Activated naive CD4-positive, alpha-beta T cell treated with anti-CD3 and anti-CD28 coated beads, Interleukin-2, amount 50 U/mL, for 24 hours (primary cell): ENCODE results near the gene SH3D19.
"Not testable (repeated sequence)": the region's sequence is repeated elsewhere in the genome, so short reads cannot be mapped to it uniquely, and the experiment has no call there.

ENCODE experiments used
- H3K27ac Mint-ChIP-seq: one replicate; pipeline ENCODE4 v1.8.0; 2021; ENCODE audit warnings: mild to moderate bottlenecking, mixed read lengths
- H3K27me3 Mint-ChIP-seq: one replicate; pipeline ENCODE4 v1.8.0; 2021; ENCODE audit warnings: mixed read lengths
- H3K36me3 Mint-ChIP-seq: one replicate; pipeline ENCODE4 v1.8.0; 2021; ENCODE audit warnings: mixed read lengths
- H3K4me1 Mint-ChIP-seq: one replicate; pipeline ENCODE4 v1.8.0; 2021; ENCODE audit warnings: mixed read lengths
- H3K4me3 Mint-ChIP-seq: one replicate; pipeline ENCODE4 v1.8.0; 2021; ENCODE audit warnings: mild to moderate bottlenecking, mixed read lengths
- H3K9me3 Mint-ChIP-seq: one replicate; pipeline ENCODE4 v1.8.0; 2021; ENCODE audit warnings: mixed read lengths

SH3D19 gene

DNA sequence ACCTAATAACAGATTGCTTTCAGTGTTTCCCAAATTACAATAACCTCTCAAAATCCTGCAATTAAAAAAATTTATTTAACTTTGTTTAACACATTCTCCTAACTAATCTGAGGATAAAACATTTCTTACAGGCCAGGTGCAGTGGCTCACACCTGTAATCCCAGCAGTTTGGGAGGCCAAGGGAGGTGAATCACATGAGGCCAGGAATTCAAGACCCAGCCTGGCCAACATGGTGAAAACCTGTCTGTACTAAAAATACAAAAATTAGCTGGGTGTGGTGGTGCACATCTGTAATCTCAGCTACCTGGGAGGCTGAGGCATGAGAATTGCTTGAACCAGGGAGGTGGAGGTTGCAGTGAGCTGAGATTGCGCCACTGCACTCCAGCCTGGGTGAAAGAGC is 90.0 kb downstream of the SH3D19 start:
- not testable (repeated sequence) for H3K9me3 Mint-ChIP-seq, H3K27me3 Mint-ChIP-seq, H3K27ac Mint-ChIP-seq, H3K4me1 Mint-ChIP-seq, H3K36me3 Mint-ChIP-seq, H3K4me3 Mint-ChIP-seq

DNA sequence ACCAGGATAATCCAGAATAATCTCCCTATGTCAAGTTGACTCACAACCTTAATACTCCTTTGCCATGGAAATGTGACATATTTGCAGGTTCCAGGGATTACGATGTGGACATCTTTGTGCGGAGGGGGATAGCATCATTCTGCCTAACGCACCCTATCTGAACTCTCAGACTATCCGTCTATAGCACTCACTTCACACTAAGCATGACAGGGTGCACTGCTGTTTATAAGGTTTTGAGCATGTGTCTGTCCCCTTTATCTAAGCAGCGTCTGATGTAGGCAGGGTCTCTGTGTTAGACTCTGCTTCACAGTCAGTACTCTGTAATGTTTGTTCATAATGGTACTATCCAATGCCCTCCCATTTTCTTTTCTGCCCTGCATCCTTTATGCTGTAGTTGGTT is 91.8 kb downstream of the SH3D19 start:
- Mint-ChIP-seq H3K27ac (no peak overlapping the region), H3K4me3 (no peak overlapping the region), H3K27me3 (peaks cover 8% of the 10 kb centered on the region), H3K9me3 (no peaks in the 10 kb centered on the region), H3K4me1 (no peaks in the 10 kb centered on the region), H3K36me3 (no peaks in the 10 kb centered on the region)

DNA sequence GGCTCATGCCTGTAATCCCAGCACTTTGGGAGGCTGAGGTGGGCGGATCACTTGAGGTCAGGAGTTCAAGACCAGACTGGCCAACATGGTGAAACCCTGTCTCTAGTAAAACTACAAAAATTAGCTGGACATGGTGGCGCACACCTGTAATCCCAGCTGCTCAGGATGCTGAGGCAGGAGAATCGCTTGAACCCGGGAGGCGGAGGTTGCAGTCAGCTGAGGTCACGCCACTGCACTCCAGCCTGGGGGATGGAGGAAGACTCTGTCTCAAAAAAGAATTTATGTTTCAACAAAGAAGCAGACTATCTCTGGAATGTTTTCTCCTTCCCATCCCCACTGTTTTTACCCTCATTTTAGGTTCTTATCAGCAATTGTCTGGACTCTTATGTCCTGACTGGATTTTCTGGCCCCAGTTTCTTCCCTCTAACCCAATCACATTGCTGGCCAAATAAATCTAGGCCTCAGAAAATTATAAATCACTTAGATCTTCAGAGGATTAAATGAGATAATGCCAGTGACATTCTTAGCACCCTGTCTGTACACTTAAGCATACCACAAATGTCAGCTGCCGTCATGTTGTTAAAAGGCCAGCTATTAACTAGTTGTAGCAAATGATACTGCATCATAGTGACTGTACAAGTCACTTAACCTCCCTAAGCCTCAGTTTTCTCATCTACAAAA is 93.3 kb downstream of the SH3D19 start:
- Mint-ChIP-seq H3K4me1 (no peaks in the 10 kb centered on the region), H3K36me3 (no peaks in the 10 kb centered on the region), H3K4me3 (no peak overlapping the region), H3K27me3 (peaks cover 9% of the 10 kb centered on the region), H3K27ac (no peak overlapping the region), H3K9me3 (no peaks in the 10 kb centered on the region)

DNA sequence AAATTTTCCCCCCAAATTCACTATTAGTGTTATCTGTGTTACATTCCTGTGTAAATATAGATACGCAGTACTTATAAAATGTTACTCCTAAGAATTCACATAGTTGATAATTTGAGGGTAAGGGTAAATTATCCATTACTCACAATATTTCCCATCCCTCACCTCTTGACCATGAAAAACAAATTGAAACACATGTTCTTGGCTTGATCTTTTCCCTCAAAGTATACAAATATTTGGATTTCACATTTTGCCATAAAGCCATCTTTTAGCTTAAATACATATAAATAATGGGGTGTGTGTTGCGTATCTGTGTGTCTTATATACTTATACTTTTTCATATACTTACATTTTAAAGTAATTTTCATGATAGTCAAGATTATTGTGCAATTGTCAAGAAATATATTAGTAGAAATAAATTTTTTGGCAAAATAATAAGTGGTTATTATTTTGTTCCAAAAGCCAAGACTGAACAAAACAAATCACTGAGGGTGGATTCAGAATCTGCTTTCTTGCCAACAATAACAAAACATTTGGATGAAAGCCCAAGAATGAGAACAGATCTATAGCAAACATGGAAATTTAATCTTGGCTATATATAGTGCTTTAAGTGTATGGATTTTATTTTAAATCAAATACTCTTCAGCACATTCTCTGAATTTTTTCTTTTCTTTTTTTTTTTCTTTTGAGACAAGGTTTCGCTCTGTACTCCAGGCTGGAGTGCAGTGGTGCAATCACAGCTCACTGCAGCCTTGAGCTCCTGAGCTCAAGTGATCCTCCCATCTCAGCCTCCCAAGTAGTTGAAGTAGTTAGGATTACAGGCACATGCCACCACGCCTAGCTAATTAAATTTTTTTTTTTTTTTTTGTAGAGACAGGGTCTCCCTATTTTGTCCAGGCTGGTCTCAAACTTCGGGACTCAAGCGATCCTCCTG is 97.0 kb downstream of the SH3D19 start:
- Mint-ChIP-seq H3K9me3 (no peaks in the 10 kb centered on the region), H3K4me3 (no peak overlapping the region), H3K27me3 (peaks cover 18% of the 10 kb centered on the region), H3K36me3 (no peaks in the 10 kb centered on the region), H3K27ac (no peak overlapping the region), H3K4me1 (no peaks in the 10 kb centered on the region)

DNA sequence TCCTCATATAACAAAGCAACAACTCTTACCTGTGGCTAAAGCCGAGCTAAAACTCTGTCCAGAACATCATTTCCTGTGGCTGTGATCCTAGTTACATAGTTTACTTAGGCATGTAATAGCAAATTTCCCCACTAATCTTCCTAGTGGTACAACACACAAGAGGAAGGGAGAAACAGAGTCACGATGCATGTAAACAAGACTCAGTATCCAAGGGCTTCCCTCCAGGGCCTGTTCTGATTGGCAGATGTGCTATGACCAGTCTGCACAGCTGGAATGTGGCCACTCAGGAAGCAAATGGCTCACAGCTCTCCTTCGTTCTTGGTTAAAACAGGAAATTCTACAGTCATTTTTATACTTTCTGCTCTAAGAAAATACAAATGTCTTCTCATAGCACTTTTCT is 97.7 kb downstream of the SH3D19 start:
- Mint-ChIP-seq H3K4me3 (no peak overlapping the region), H3K9me3 (no peaks in the 10 kb centered on the region), H3K4me1 (no peaks in the 10 kb centered on the region)

DNA sequence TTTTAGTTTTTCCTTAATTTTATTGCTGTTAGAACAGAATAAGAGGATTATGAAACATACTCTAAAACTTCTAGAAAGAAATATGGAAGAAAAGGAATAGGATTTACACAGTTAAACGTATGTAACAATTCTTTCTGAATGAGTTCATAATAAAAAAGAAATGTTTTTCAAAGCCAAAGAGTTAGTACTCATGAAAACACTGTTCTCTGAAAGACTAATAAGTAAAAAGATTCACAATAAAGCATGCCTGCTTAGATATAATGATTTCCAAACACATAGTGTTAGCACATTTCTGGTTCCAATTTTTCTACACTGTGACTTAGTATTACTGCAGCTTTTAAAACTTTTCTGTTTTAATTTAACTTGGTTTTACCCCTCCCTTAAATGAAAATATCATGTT is 98.2 kb downstream of the SH3D19 start:
- Mint-ChIP-seq H3K9me3 (no peaks in the 10 kb centered on the region), H3K27me3 (peaks cover 24% of the 10 kb centered on the region), H3K4me3 (no peak overlapping the region), H3K27ac (no peak overlapping the region), H3K4me1 (no peaks in the 10 kb centered on the region), H3K36me3 (no peaks in the 10 kb centered on the region)

More for the DNA sequence above, 97.7 kb downstream of the SH3D19 start:
- Mint-ChIP-seq H3K27me3 (peaks cover 24% of the 10 kb centered on the region), H3K36me3 (no peaks in the 10 kb centered on the region), H3K27ac (no peak overlapping the region)

DNA sequence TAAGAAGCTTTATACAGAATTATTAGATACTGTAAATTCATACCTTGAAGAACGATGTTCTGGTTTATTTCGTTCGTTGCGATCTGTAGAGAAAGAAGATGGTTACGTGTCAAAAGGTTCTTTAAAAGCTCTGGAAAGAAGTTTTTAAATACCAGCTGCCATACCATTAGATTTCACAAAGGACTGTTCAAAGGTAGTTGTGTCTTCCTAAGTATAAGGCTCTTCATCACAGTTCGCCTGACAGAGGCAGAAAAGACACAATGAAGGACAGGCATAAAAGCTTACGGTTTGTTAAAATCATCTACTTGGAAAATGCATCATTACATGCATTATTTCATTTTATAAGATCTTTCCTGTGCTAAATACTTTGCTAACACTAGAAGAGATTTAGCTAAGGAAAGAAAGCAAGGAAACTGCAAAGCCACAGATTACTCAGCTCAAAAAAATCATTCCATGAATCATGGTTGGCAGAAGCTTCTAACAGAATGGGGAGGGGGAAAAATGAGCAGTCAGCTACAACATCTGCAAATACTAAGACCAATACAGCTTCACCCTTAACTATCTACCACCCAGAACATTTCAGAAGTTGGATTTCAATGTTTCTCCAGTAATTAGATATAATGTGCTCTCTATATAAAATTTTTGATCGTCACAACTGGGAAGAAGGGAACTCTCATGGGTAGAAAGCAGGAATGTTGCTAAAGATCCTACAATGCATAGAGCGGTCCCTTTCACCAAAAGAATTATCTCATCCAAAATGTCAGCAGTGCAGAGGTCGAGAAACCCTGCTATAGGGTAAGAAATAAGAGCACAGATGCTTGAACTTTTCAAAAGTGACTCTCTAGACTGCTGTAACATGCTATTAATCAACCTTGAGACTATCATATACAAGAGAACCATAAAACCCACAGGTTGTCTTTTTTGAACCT is 99.1 kb downstream of the SH3D19 start:
- Mint-ChIP-seq H3K4me3 (no peak overlapping the region), H3K9me3 (no peaks in the 10 kb centered on the region), H3K27ac (no peak overlapping the region), H3K27me3 (peaks cover 26% of the 10 kb centered on the region), H3K4me1 (no peaks in the 10 kb centered on the region), H3K36me3 (no peaks in the 10 kb centered on the region)

DNA sequence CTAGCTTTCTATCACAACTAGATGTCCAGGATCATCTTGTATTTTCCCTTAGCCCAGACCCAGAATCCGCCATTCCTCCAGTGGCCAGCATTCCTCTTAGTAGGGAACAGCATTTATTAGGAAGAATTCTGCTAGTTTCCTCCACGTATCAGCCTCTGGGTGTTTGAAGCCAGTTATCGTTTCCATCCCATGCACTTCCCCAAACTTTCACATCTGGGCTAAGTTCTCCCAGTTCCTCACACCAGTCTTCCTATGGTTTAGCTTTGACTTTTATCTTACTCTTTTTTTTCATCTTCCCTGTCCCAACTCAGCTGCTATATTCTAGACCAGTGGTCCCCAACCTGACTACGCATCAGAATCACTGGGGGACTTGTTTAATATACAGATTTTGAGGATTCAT is 101.9 kb downstream of the SH3D19 start:
- Mint-ChIP-seq H3K4me1 (peaks cover 9% of the 10 kb centered on the region), H3K9me3 (no peaks in the 10 kb centered on the region), H3K27ac (no peak overlapping the region), H3K36me3 (no peaks in the 10 kb centered on the region), H3K4me3 (no peak overlapping the region), H3K27me3 (peaks cover 27% of the 10 kb centered on the region)

DNA sequence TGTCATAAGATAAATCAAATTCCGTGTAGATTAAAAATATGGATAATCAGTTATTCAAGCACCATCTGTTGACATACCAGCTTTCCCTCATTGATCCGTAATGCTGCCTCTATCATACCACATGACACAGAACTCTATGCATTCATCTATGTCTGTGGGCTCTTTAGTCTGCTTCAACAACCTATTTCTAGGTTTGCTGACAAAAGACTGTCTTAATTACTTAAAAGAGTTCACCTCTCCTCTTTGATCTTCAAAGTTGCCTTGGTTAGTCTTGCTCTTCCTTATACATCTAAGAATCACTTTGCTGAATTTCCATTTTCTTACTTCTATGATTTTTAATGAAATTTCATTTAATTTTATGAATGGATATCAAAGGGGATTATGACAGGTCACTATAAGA is 105.5 kb downstream of the SH3D19 start:
- H3K4me1 Mint-ChIP-seq, result peaks cover 9% of the 10 kb centered on the region
- no peak overlapping the region for H3K4me3 Mint-ChIP-seq
- H3K27ac Mint-ChIP-seq, result no peak overlapping the region
- H3K9me3 Mint-ChIP-seq, result no peaks in the 10 kb centered on the region
- no peaks in the 10 kb centered on the region for H3K36me3 Mint-ChIP-seq
- peaks cover 22% of the 10 kb centered on the region for H3K27me3 Mint-ChIP-seq

DNA sequence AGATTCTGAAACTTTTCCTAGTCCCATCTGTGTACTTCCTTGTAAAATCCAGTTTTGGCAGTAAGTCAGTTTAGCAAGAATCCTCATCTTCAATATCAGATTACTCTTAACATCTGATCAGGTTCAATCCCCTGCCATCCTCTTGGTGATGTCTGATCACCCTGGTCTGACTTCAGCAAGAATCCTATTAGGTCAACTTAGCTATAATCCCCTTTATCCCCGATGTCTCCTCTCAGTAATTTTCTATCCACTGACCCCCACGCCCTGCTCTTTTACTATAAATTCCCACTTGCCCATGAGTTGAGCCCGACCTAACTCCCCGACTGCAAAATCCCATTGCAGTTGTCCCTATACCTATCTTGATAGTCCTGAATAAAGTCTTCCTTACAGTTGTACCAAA is 106.3 kb downstream of the SH3D19 start:
- Mint-ChIP-seq H3K4me3 (no peak overlapping the region), H3K9me3 (no peaks in the 10 kb centered on the region), H3K27ac (no peak overlapping the region), H3K4me1 (peaks cover 9% of the 10 kb centered on the region), H3K27me3 (peaks cover 22% of the 10 kb centered on the region), H3K36me3 (no peaks in the 10 kb centered on the region)

DNA sequence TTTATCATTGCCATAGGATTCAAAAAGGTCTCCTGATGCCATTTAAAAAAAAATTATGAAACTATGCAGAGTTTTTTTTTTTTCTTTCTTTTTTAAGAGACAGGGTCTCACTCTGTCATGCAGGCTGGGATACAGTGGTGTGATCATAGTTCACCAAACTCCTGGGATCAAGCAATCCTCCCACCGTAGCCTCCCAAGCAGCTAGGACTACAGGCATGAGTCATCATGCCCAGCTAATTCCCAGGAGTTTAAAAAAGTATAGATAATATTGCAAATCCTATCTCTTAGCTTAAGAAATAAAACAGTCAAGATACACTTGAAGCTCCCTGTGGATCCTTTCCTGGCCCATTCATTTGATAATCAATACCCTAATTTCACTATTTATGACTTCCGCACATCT is 107.1 kb downstream of the SH3D19 start:
- Mint-ChIP-seq H3K4me3 (no peak overlapping the region), H3K4me1 (peaks cover 9% of the 10 kb centered on the region), H3K27me3 (peaks cover 18% of the 10 kb centered on the region), H3K27ac (no peak overlapping the region), H3K36me3 (no peaks in the 10 kb centered on the region), H3K9me3 (no peaks in the 10 kb centered on the region)

DNA sequence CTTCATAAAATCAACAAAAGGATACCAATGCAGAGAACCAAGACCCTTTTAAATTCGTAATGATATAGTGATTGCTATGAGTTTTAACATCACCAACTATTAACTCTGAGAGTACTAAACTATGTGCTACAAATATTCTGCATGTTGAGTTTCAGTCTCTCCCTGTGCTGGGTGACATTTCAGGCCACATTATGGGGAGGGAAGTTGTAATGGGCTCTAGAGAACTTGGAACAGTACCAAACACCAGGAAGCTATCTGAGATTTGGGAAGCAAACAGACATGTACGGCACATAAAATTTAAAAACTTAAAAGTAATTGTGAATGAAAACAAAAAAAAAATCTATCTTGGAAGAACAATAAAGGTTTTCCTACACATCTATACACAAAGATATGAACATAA is 108.1 kb downstream of the SH3D19 start:
- no peaks in the 10 kb centered on the region for H3K36me3 Mint-ChIP-seq

DNA sequence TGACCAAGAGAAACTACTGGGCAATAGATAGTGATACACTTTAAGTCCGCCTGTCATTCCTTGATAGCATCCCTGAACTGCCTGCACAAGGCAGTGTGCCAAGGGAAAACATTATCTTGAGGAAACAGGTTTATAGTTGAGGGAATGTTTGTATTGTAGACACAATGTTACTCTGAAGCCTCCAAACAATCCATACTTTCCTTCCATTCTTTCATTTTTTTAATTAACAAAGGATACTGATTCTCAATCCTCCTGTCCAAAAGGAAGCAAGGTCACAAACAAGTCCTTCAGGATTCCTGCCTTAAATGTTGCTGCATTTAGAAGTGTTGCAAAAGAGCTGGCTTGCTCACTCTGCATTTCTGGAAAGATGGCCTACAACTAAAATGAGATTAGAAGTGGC is 110.1 kb downstream of the SH3D19 start:
- Mint-ChIP-seq H3K4me1 (peaks cover 8% of the 10 kb centered on the region), H3K27me3 (peaks cover 9% of the 10 kb centered on the region), H3K27ac (no peak overlapping the region), H3K9me3 (no peaks in the 10 kb centered on the region), H3K36me3 (no peaks in the 10 kb centered on the region), H3K4me3 (no peak overlapping the region)

More for the DNA sequence above, 108.1 kb downstream of the SH3D19 start:
- H3K27ac Mint-ChIP-seq, result no peak overlapping the region
- peaks cover 9% of the 10 kb centered on the region for H3K4me1 Mint-ChIP-seq
- no peaks in the 10 kb centered on the region for H3K9me3 Mint-ChIP-seq
- peaks cover 13% of the 10 kb centered on the region for H3K27me3 Mint-ChIP-seq
- H3K4me3 Mint-ChIP-seq, result no peak overlapping the region

DNA sequence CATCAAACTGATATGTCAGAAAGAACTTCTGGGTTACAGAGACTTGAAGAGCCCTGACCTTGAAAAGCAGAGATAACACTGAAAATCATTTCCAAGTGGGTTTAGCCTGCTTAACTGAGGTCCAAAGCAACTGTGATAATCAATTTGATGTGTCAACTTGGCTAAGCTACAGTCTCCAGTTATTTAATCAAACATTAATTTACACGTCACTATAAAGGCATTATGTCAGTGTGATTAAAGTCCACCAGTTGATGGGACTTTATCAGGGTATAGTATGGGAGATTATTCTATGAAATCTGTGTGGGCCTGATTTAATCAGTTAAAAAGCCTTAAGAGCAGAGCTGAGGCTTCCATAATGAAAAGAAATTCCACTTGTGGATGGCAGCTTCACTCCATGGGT is 117.5 kb downstream of the SH3D19 start:
- Mint-ChIP-seq H3K27ac (no peak overlapping the region), H3K4me1 (no peaks in the 10 kb centered on the region), H3K36me3 (no peaks in the 10 kb centered on the region), H3K4me3 (no peak overlapping the region), H3K9me3 (no peaks in the 10 kb centered on the region), H3K27me3 (no peaks in the 10 kb centered on the region)

DNA sequence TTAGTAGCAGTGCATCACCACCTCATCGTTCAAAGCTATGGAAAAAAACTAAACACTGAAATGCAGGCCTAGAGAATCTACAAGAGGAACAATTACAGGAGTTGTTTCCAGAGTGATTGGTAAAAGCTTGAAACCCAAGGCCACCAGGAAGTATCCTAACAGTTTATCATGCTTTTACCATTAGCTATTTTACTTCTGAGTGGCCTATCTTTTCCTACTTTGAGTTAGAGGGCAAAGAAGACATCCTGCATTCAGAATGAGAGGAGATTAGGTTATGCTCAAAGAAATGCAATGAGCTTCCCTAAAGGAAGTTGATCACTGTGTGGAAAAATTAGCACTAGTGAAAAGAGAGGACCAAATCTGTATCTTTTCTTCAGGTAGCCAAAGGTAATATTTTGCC is 118.2 kb downstream of the SH3D19 start:
- Mint-ChIP-seq H3K4me1 (no peaks in the 10 kb centered on the region), H3K4me3 (no peak overlapping the region), H3K27ac (no peak overlapping the region), H3K27me3 (no peaks in the 10 kb centered on the region), H3K9me3 (no peaks in the 10 kb centered on the region), H3K36me3 (no peaks in the 10 kb centered on the region)
